GM23338 (cell line): ENCODE data around the gene MPHOSPH9. TPM values are rescaled to one million over a fixed set of nuclear protein-coding genes. Genes with fewer than 3 reads are reported as not detected.

ENCODE experiments used
- ATAC-seq: fragments of 200-7000 bp; cut with Tn5 transposase; 3 replicates; pipeline ENCODE4 v1.9.1; 2020
- DNase-seq: peaks from one replicate; pipeline ENCODE4 v3.0.0-alpha.2; 2015; ENCODE audit warnings: low spot score
- H2AFZ ChIP-seq: fragments of 200-600 bp; sonication (generic); 2 replicates; pipeline ENCODE4 v1.8.0; 2016; ENCODE audit warnings: antibody characterized with exemption, mild to moderate bottlenecking, moderate library complexity
- H3F3A ChIP-seq: fragments of 200-600 bp; sonication (generic); replicated peaks from 2 replicates; pipeline ENCODE4 v1.8.0; 2017; ENCODE audit warnings: antibody characterized with exemption, mixed run types, low read depth
- H3K27ac ChIP-seq: fragments of 200-600 bp; sonication (generic); 2 replicates; pipeline ENCODE4 v1.6.1; 2016; ENCODE audit warnings: low read depth
- H3K27me3 ChIP-seq: fragments of 200-600 bp; sonication (generic); 2 replicates; pipeline ENCODE4 v1.8.0; 2016; ENCODE audit warnings: mild to moderate bottlenecking, mixed run types, moderate library complexity; ENCODE audit not compliant: insufficient read depth
- H3K36me3 ChIP-seq: fragments of 200-600 bp; sonication (generic); 2 replicates; pipeline ENCODE4 v1.8.0; 2016; ENCODE audit warnings: mild to moderate bottlenecking; ENCODE audit not compliant: insufficient read depth
- H3K4me1 ChIP-seq: fragments of 200-600 bp; sonication (generic); 2 replicates; pipeline ENCODE4 v1.8.0; 2016; ENCODE audit warnings: mild to moderate bottlenecking, moderate library complexity; ENCODE audit not compliant: insufficient read depth
- H3K4me2 ChIP-seq: fragments of 200-600 bp; sonication (generic); 2 replicates; pipeline ENCODE4 v1.7.1; 2017; ENCODE audit warnings: mixed run types
- H3K4me3 ChIP-seq: fragments of 200-600 bp; sonication (generic); 2 replicates; pipeline ENCODE4 v1.6.1; 2016; ENCODE audit warnings: mixed run types
- H3K79me2 ChIP-seq: fragments of 200-600 bp; sonication (generic); replicated peaks from 2 replicates; pipeline ENCODE4 v1.8.0; 2017; ENCODE audit warnings: mild to moderate bottlenecking; ENCODE audit not compliant: insufficient read depth
- H3K9me2 ChIP-seq: fragments of 200-600 bp; sonication (generic); 2 replicates; pipeline ENCODE4 v1.8.0; 2017; ENCODE audit not compliant: insufficient read depth
- H4K20me1 ChIP-seq: fragments of 200-600 bp; sonication (generic); replicated peaks from 2 replicates; pipeline ENCODE4 v1.8.0; 2017; ENCODE audit warnings: mild to moderate bottlenecking; ENCODE audit not compliant: insufficient read depth
- H3K27ac Mint-ChIP-seq: 2 replicates; pipeline ENCODE4 v1.8.0; 2020; ENCODE audit warnings: inconsistent platforms, mild to moderate bottlenecking, moderate library complexity, mixed read lengths
- H3K27me3 Mint-ChIP-seq: 3 replicates; pipeline ENCODE4 v1.8.0; 2022; ENCODE audit warnings: low read depth, mild to moderate bottlenecking, moderate library complexity, mixed read lengths, inconsistent platforms; ENCODE audit not compliant: insufficient read depth, poor library complexity
- H3K36me3 Mint-ChIP-seq: 3 replicates; pipeline ENCODE4 v1.8.0; 2021; ENCODE audit warnings: low read depth, mild to moderate bottlenecking, inconsistent platforms, moderate library complexity, mixed read lengths
- H3K4me1 Mint-ChIP-seq: 3 replicates; pipeline ENCODE4 v1.8.0; 2020; ENCODE audit warnings: mild to moderate bottlenecking, inconsistent platforms, mixed read lengths
- H3K4me3 Mint-ChIP-seq: 3 replicates; pipeline ENCODE4 v1.8.0; 2021; ENCODE audit warnings: moderate library complexity, mild to moderate bottlenecking, inconsistent platforms, mixed read lengths
- H3K9me3 Mint-ChIP-seq: 3 replicates; pipeline ENCODE4 v1.8.0; 2020; ENCODE audit warnings: moderate library complexity, mild to moderate bottlenecking, inconsistent platforms, mixed read lengths
- CREB1 ChIP-seq: fragments of 250-450 bp; sonication (Bioruptor Pico); IDR thresholded peaks from 2 replicates; pipeline ENCODE4 v1.5.0; 2020; ENCODE audit warnings: low read depth, mild to moderate bottlenecking, moderate library complexity
- EZH2phosphoT487 ChIP-seq: fragments of 200-600 bp; sonication (generic); IDR thresholded peaks from one replicate; pipeline ENCODE4 v1.8.1; 2018; ENCODE audit warnings: antibody characterized with exemption; ENCODE audit not compliant: unreplicated experiment
- JUNB ChIP-seq: IDR thresholded peaks from one replicate; pipeline ENCODE4 v1.6.1; 2016; ENCODE audit warnings: antibody characterized with exemption; ENCODE audit not compliant: unreplicated experiment
- NANOG ChIP-seq: IDR thresholded peaks from 2 replicates; pipeline ENCODE4 v1.6.1; 2016; ENCODE audit warnings: antibody characterized with exemption, borderline replicate concordance
- ZNF114 ChIP-seq: fragments of 250-450 bp; sonication (Bioruptor Pico); IDR thresholded peaks from 2 replicates; pipeline ENCODE4 v1.5.0; 2020; ENCODE audit warnings: mild to moderate bottlenecking, moderate library complexity
- ZNF331 ChIP-seq: fragments of 250-450 bp; sonication (Bioruptor Pico); IDR thresholded peaks from 2 replicates; pipeline ENCODE4 v1.5.0; 2020; ENCODE audit warnings: low read depth, mild to moderate bottlenecking, moderate library complexity
- polyA plus RNA-seq: library from polyadenylated mRNA; unstranded; fragments of >200 nt; fragmentation: Nextera tagmentation; extraction: Ambion mirVana; gene quantifications from 2 replicates; pipeline ENCODE4 v1.2.1, GENCODE V29; 2016
- total RNA-seq: library from RNA; depleted of rRNA; stranded (reverse); fragments of >200 nt; shearing (Covaris generic); gene quantifications from 2 replicates; pipeline ENCODE4 v1.2.3, GENCODE V29; 2014
- TF ChIP-seq, protein P1 (sequence below): IDR thresholded peaks from one replicate; pipeline ENCODE4 v1.6.1; 2018; ENCODE audit warnings: antibody characterized with exemption; ENCODE audit not compliant: unreplicated experiment
- TF ChIP-seq, protein P2 (sequence below), 2 experiments: fragments of 200-600 bp in 1 of 2; sonication (generic) in 1 of 2; conservative IDR thresholded peaks; 2 replicates each; pipeline versions ENCODE4 v1.5.1 to v1.6.1; 2016 to 2017; ENCODE audit warnings: antibody characterized with exemption in 2 of 2, low read depth in 2 of 2, mild to moderate bottlenecking in 2 of 2, moderate library complexity in 1 of 2
- TF ChIP-seq, protein P3 (sequence below): fragments of 250-450 bp; sonication (Bioruptor Pico); IDR thresholded peaks from 2 replicates; pipeline ENCODE4 v1.5.0; 2020; ENCODE audit warnings: mild to moderate bottlenecking, moderate library complexity

Gene MPHOSPH9
- total and polyA plus RNA-seq, 2 experiments from 2014 or later = 30.5 to 77.9 TPM

- TF ChIP-seq NANOG = no peak
- TF ChIP-seq CREB1 (CRISPR knock-in tag) = no peak
- no peak for TF ChIP-seq EZH2phosphoT487
- TF ChIP-seq, protein P1, sequence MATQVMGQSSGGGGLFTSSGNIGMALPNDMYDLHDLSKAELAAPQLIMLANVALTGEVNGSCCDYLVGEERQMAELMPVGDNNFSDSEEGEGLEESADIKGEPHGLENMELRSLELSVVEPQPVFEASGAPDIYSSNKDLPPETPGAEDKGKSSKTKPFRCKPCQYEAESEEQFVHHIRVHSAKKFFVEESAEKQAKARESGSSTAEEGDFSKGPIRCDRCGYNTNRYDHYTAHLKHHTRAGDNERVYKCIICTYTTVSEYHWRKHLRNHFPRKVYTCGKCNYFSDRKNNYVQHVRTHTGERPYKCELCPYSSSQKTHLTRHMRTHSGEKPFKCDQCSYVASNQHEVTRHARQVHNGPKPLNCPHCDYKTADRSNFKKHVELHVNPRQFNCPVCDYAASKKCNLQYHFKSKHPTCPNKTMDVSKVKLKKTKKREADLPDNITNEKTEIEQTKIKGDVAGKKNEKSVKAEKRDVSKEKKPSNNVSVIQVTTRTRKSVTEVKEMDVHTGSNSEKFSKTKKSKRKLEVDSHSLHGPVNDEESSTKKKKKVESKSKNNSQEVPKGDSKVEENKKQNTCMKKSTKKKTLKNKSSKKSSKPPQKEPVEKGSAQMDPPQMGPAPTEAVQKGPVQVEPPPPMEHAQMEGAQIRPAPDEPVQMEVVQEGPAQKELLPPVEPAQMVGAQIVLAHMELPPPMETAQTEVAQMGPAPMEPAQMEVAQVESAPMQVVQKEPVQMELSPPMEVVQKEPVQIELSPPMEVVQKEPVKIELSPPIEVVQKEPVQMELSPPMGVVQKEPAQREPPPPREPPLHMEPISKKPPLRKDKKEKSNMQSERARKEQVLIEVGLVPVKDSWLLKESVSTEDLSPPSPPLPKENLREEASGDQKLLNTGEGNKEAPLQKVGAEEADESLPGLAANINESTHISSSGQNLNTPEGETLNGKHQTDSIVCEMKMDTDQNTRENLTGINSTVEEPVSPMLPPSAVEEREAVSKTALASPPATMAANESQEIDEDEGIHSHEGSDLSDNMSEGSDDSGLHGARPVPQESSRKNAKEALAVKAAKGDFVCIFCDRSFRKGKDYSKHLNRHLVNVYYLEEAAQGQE = no peak
- TF ChIP-seq, protein P2, sequence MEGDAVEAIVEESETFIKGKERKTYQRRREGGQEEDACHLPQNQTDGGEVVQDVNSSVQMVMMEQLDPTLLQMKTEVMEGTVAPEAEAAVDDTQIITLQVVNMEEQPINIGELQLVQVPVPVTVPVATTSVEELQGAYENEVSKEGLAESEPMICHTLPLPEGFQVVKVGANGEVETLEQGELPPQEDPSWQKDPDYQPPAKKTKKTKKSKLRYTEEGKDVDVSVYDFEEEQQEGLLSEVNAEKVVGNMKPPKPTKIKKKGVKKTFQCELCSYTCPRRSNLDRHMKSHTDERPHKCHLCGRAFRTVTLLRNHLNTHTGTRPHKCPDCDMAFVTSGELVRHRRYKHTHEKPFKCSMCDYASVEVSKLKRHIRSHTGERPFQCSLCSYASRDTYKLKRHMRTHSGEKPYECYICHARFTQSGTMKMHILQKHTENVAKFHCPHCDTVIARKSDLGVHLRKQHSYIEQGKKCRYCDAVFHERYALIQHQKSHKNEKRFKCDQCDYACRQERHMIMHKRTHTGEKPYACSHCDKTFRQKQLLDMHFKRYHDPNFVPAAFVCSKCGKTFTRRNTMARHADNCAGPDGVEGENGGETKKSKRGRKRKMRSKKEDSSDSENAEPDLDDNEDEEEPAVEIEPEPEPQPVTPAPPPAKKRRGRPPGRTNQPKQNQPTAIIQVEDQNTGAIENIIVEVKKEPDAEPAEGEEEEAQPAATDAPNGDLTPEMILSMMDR (conservative IDR thresholded peaks at IDR 0.05; ENCODE audit: low read depth in 2 of 2) = no peak
These were observed 33.8 kb upstream of the MPHOSPH9 start (continued) for GRCh38 chr12:123266679-123267277.

GRCh38 chr12:123265851-123266678 is 33.1 kb upstream of the MPHOSPH9 start:
- H3K4me2 ChIP-seq = no peak overlapping the region
- peaks cover 9% of the 10 kb centered on the region for H3K4me1 ChIP-seq
- peaks cover 60% of the 10 kb centered on the region for H3K79me2 ChIP-seq
- H4K20me1 ChIP-seq = peaks cover 19% of the 10 kb centered on the region
- peaks cover 4% of the 10 kb centered on the region; the same call in 1 of the 3 replicates for H3K9me3 Mint-ChIP-seq
- no peak overlapping the region for H3K27ac Mint-ChIP-seq
- H3K27me3 ChIP-seq = no peaks in the 10 kb centered on the region
- H2AFZ ChIP-seq = no peak overlapping the region
- no peak overlapping the region for H3K4me3 Mint-ChIP-seq
- H3K36me3 ChIP-seq = peaks cover 16% of the 10 kb centered on the region
- H3K4me1 Mint-ChIP-seq = peaks cover 43% of the 10 kb centered on the region
- ATAC-seq (no peak), DNase-seq (no peak)
- peaks cover 64% of the 10 kb centered on the region for H3K36me3 Mint-ChIP-seq
- peaks cover 27% of the 10 kb centered on the region for H3K27me3 Mint-ChIP-seq
- H3K27ac ChIP-seq = no peak overlapping the region
- no peak overlapping the region for H3K4me3 ChIP-seq
- peaks cover 16% of the 10 kb centered on the region; the same call in 1 of the 2 replicates for H3F3A ChIP-seq
- no peaks in the 10 kb centered on the region for H3K9me2 ChIP-seq
- TF ChIP-seq, protein P3, sequence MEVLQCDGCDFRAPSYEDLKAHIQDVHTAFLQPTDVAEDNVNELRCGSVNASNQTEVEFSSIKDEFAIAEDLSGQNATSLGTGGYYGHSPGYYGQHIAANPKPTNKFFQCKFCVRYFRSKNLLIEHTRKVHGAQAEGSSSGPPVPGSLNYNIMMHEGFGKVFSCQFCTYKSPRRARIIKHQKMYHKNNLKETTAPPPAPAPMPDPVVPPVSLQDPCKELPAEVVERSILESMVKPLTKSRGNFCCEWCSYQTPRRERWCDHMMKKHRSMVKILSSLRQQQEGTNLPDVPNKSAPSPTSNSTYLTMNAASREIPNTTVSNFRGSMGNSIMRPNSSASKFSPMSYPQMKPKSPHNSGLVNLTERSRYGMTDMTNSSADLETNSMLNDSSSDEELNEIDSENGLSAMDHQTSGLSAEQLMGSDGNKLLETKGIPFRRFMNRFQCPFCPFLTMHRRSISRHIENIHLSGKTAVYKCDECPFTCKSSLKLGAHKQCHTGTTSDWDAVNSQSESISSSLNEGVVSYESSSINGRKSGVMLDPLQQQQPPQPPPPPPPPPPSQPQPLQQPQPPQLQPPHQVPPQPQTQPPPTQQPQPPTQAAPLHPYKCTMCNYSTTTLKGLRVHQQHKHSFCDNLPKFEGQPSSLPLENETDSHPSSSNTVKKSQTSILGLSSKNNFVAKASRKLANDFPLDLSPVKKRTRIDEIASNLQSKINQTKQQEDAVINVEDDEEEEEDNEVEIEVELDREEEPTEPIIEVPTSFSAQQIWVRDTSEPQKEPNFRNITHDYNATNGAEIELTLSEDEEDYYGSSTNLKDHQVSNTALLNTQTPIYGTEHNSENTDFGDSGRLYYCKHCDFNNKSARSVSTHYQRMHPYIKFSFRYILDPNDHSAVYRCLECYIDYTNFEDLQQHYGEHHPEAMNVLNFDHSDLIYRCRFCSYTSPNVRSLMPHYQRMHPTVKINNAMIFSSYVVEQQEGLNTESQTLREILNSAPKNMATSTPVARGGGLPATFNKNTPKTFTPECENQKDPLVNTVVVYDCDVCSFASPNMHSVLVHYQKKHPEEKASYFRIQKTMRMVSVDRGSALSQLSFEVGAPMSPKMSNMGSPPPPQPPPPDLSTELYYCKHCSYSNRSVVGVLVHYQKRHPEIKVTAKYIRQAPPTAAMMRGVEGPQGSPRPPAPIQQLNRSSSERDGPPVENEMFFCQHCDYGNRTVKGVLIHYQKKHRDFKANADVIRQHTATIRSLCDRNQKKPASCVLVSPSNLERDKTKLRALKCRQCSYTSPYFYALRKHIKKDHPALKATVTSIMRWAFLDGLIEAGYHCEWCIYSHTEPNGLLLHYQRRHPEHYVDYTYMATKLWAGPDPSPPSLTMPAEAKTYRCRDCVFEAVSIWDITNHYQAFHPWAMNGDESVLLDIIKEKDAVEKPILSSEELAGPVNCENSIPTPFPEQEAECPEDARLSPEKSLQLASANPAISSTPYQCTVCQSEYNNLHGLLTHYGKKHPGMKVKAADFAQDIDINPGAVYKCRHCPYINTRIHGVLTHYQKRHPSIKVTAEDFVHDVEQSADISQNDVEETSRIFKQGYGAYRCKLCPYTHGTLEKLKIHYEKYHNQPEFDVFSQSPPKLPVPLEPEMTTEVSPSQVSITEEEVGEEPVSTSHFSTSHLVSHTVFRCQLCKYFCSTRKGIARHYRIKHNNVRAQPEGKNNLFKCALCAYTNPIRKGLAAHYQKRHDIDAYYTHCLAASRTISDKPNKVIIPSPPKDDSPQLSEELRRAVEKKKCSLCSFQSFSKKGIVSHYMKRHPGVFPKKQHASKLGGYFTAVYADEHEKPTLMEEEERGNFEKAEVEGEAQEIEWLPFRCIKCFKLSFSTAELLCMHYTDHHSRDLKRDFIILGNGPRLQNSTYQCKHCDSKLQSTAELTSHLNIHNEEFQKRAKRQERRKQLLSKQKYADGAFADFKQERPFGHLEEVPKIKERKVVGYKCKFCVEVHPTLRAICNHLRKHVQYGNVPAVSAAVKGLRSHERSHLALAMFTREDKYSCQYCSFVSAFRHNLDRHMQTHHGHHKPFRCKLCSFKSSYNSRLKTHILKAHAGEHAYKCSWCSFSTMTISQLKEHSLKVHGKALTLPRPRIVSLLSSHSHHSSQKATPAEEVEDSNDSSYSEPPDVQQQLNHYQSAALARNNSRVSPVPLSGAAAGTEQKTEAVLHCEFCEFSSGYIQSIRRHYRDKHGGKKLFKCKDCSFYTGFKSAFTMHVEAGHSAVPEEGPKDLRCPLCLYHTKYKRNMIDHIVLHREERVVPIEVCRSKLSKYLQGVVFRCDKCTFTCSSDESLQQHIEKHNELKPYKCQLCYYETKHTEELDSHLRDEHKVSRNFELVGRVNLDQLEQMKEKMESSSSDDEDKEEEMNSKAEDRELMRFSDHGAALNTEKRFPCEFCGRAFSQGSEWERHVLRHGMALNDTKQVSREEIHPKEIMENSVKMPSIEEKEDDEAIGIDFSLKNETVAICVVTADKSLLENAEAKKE (CRISPR knock-in tag) = no peak
- TF ChIP-seq NANOG = no peak
- no peak for TF ChIP-seq CREB1 (CRISPR knock-in tag)
- TF ChIP-seq, protein P2 (conservative IDR thresholded peaks at IDR 0.05; ENCODE audit: low read depth in 2 of 2) = no peak
- no peak for TF ChIP-seq ZNF114
- TF ChIP-seq JUNB = no peak
- no peak for TF ChIP-seq ZNF331 (CRISPR knock-in tag)
